NCI-H2227 treated with DMSO at 0.1 percent for 48 hours (cell line): ENCODE measurements around the gene PRR5L.
A peak's percentile ranks its signal among the peaks of the same experiment; 100 is the strongest.

Experiments used
- DNase-seq: peaks from one replicate; lab custom pipeline; 2025; lab: John Stamatoyannopoulos, UW

The PRR5L gene

DNA sequence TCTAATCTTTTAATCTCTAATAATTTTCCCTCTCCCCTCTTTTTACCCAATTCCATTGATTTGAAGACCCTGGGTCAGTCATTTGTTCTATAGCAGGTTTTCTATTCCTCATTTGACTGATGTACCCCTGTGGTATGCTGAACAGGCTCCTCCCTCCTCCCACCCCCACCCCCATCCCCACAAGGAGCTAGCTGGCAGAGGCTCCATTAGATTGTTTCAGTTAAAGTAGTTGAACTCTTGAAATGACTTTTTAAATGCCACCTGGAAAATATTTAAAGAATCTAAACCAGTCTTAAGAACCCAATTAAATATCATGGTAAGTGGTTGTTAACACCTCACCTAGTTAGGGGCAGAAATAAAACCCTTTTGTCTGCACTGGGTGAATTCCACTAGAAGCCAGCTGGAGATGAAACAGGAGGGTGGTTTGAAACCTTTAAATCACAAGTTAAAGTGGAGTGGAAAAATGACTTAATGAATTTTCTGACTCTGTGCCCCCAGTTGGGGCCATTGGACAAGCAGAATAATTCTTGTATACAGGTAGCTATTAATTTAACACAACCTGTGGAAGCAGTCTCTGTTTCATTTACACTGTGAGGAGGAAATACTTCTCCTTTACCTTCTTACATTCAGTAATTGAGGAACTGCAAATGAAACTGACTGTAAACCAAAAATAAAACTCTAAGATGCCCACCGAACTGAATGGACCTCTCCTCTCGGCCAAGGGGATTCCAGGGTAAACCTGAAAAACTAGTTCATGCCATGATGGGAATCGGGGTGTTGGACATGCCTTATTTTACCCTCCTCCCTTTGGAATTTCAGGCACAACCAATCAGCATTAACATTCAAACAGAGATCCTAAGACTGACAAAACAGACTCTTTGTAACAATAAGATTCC, 30.7 kb downstream of the PRR5L start:
- DNase-seq, result no peak

- DNase-seq, result no peak
These were observed 33.0 kb downstream of the PRR5L start for GRCh38 chr11:36328966-36329673.

DNA sequence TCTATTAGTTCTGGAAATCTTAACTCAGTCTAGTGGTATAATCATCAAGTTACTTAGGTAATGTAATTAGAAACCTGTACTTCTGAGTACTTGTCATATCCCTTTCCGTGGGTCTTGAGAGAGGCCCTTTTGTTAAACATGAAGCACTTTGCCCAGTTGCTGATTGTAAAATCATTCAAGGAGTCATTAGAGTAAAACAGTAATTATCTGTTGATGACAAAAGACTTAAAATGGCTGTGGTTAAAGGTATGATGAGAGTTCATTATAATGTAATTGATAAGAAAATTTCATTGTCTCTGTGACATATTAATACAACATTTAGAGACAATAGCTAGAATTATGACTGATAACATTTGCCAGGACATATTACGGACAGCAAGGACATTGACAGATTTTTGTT, 34.3 kb downstream of the PRR5L start:
- DNase-seq, result no peak

- no peak for DNase-seq
These were observed 37.4 kb downstream of the PRR5L start for GRCh38 chr11:36333468-36333867.

GRCh38 chr11:36333897-36334296, 37.8 kb downstream of the PRR5L start:
- no peak for DNase-seq

GRCh38 chr11:36339888-36340287, 43.8 kb downstream of the PRR5L start:
- no peak for DNase-seq

GRCh38 chr11:36340897-36341296, 44.8 kb downstream of the PRR5L start:
- no peak for DNase-seq

- DNase-seq, result peak; percentile 42
These were observed 45.8 kb downstream of the PRR5L start for GRCh38 chr11:36341915-36342314.

DNA sequence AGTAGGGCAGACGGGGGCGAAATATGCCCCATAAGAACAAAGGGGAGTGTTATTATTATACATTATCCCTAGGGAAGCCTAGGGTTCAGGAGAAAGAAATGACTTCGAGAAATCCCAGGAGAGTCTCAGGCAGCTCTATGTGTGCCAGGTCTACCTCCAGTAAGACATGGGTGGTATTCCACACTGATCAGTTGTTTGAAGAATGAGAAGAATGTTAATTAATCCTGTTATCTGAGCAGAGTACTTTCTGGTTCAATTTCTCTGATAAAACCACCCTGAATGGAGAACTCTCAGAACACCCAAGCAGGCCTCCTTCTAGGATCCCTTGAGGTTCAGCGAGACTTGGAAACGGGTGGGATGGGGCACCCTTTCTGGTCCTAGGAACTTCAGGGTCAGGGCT, 46.2 kb downstream of the PRR5L start:
- no peak for DNase-seq

DNA sequence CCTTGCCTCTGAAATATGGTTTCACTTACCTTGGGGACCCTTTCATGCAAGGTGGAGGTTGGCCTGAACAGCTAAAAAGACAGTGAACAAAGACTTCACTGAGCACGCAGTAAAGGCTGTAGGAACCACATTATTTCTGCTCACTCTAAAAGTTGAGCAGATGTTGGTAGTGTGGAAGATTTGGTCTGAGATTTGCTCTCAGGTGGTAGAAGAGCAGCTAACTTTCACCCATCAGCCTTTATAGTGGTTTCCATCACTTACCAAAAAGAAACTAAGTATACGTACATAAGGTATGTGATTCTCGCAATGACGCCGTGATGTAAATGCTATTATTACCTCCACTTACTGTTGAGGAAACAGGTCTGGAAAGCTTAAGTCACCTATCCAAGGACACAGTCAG, 47.3 kb downstream of the PRR5L start:
- DNase-seq, result no peak

- no peak for DNase-seq
These were observed 49.0 kb downstream of the PRR5L start for GRCh38 chr11:36345084-36345511.

DNA sequence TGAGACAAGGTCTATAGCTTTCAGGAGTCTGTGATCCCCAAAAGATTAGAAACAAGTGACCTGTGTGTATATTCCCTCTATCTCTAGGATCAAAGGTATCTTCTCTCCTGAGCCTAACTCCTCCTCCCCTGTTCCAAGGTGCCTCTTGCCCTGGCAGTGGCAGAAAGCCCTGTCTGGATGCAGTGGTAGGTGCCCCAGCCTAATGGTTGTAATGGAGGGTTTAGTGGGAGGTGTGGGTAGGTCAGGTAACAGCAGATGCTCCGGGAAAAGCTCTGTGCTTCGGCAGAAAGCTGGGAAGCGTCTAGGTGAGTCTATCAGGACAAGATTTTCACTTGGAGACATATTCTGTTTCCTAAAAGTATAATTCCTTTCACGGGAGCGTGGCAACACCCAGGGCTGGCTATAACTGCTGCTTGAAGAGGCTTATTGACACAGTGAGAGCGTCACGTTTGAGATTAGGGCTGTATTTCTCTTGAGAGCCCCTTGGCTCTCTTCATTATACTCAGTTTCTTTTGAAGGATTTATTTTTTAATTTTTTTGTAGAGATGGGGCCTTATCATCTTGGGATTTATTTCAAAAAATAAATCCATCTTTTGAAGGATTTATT, 49.5 kb downstream of the PRR5L start:
- DNase-seq, result no peak

DNA sequence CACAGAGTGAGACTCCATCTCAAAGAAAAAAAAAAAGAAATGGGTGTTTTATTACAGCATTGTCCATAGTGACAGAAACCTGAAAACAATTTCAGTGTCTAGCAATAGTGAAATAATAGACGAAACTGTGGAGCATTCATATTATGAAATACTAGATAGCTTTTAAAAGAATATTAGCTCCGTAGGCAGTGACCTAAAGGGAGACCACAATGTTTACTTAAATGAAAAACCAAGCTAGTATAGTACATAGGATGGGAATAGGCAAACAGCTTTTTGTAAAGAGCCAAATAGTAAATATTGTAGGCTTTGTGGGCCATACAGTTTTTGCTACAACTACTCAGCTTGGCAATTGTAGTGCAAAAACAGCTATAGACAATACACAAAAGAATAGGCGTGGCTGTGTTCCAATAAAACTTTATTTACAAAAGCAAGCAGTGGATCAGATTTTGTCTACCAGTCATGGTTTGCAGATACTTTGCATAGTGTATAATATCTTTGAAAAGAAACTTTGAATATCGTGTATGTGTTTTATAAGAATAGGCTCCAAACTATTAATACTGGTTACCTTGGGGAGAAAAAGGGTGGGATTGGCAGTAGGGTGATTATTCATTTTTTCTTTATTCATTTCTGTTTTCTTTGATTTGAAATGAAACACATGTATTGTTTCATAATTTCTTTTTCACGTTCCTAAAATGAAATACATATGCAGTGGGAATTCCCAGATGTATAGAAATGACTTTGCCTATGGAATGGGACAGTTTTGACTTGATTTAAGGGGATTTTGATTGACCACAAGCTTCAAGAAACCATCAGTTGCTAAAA, 50.7 kb downstream of the PRR5L start:
- no peak for DNase-seq

DNA sequence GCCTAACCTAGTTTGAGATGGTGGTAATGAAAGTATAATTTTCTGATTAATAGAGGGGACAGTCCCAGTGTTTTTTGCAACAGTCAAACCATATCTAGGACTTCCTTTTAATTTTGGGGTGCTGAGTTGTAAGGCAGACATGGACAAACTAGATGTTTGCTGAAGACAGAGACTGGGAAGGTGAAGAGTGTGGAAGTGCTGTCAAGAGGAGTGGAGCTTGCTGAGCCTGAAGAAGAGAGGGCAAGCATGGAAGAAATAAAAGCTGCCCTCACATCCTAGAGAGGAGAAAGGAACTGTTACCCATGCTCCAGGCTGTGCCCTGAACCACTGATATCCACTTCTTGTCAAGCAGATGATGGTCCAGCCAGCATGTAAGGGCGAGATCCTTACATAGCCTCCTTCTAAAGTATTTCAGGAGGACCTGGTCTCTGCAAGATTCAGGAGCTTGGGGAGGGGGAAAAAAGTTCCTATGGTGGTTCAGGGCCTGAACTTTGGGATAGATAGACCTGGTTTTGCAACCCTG, 51.4 kb downstream of the PRR5L start:
- no peak for DNase-seq

GRCh38 chr11:36349351-36350136, 53.5 kb downstream of the PRR5L start:
- no peak for DNase-seq

DNA sequence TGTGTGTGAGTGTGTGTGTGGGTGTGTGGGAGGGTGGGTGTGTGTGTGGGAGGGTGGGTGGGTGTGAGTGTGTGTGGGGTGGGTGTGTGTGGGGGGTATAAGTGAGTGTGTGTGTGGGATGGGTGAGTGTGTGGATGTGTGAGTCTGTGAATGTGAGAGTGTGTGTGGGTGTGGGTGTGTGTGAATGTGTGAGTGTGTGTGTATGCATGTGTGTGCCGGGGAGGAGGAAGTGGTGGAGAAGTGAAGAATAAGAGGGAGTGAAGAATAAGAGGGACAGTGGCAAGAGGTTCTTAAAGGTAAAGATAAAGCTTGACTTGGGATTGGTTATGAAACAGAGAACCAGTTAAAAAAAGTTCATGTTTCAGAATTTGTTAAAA, 54.0 kb downstream of the PRR5L start:
- no peak for DNase-seq

- no peak for DNase-seq
These were observed 56.8 kb downstream of the PRR5L start for GRCh38 chr11:36352922-36353321.

- DNase-seq, result no peak
These were observed 58.3 kb downstream of the PRR5L start for GRCh38 chr11:36354221-36355003.

- no peak for DNase-seq
These were observed 60.1 kb downstream of the PRR5L start for GRCh38 chr11:36356201-36356600.

DNA sequence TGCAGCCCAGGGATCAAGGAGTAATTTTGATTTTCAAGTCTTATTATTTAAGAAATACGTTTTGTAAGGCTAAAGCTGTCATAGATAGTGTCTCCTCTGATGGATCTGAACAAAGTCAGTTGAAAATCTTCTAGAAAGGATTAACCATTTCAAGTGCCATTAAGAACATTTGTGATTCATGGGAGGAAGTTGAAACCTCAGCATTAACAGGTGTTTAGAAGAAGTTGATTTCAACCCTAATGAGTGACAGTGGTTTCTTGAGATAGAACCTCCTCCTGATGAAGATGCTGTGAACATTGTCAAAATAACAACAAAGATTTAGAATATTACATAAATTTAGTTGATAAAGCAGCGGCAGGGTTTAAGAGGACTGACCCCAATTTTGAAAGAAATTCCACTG, 61.7 kb downstream of the PRR5L start:
- no peak for DNase-seq
